ENCODE data around the gene LHX3.

LHX3 gene

GRCh38 chr9:136209786-136210185 lies 4.9 kb upstream of the LHX3 start:
- DNase-seq (ENCODE audit: extremely low read depth in 1 of 2, low read depth in 1 of 2), result no peak

DNA sequence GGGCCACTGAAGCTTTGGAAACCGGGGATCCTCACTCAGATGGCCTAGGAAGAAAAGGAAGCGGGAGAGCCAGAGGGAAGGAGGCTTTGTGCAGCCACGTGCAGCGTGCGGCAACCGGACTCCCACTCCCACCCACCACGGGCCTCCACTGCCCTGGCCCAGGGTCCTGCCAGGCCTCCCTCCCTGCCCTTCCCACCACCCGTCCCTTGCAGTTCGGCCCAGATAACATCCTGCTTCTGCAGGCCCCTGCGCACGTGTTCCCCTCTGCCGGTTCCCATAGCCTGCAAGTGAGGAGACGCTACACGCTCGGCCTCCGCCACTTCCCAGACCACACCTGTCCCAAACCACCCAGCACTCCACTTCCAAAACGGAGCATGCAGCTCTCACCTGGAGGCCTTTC lies 4.3 kb upstream of the LHX3 start:
- no peak for DNase-seq (ENCODE audit: extremely low read depth in 1 of 2, low read depth in 1 of 2)

DNA sequence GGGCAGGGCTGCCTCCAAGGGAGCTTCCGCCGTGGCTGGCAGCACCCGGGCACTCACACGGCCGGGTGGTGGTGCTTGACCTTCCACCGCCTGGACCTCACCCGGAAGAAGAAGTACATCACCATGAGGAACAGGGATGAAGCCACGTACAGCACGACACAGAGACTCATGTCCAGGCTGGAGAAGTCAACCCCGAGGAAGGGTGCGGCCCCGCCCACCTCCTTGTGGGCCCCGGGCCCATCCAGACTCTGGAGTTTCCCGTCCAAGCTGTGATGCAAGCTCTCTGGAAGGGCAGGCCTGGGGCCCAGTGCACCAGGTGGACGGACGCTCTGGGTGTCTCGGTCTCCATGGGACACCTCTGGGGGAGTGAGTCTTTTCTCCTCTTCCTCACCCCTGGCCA lies 3.7 kb upstream of the LHX3 start:
- no peak for DNase-seq (ENCODE audit: extremely low read depth in 1 of 2, low read depth in 1 of 2)

DNA sequence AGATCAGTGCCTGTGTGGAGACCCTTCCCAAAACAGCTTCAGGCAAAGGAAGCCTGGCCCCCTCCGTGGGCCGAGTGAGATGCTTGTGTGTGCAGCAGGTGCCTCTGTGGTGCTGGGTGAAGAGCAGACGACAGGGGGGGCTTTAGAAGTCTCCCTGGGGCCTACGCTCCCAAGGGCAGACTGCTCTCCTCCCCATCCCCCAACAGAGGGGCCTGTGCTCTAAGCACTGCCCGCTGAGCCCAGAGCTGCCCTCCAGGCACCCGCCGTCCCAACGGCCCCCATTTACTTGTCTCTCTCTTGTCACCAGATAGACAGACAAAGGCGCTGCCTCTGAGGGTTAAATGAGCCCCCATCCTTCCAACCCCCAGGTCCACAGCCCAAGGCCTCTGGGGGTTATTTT lies 2.7 kb upstream of the LHX3 start:
- DNase-seq (ENCODE audit: extremely low read depth in 1 of 2, low read depth in 1 of 2), result no peak

DNA sequence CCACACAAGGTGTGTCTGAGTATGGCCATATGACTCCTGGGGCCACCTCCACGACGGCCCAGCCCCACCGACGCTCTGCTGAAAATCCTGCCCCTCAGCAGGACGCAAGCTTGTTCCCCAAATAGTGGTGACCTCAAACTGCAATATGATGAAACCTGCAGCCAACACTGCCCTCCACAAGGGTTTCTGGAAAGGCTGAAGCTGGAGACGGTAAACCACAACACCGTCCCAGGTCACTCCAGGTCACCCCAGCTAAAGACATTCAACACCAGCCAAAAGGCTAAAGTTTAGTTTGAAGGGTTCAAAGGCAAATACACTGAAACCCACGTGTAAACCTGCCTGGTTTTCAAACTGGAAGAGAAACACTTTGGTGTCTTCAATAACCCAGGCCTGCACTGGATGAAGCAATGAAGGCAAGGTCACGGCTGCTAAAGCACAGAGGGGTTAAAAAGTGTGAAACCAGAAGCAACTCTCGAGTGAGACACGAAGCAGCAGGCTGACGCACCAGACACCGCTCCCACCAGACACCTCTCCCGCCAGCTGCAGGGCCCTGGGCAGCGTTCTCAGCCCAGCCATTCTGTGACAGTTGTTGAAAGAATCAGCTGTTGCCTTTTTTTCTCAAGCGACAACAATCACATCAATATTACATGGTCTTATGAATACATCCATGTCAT lies 1.8 kb upstream of the LHX3 start:
- no peak for DNase-seq (ENCODE audit: extremely low read depth in 1 of 2, low read depth in 1 of 2)

- DNase-seq (ENCODE audit: extremely low read depth in 1 of 2, low read depth in 1 of 2), result no peak
Measured at GRCh38 chr9:136205707-136205992, 722 bp upstream of the LHX3 start.

- no peak for DNase-seq (ENCODE audit: extremely low read depth in 1 of 2, low read depth in 1 of 2)
Measured at GRCh38 chr9:136204145-136204805, 653 bp downstream of the LHX3 start.

DNA sequence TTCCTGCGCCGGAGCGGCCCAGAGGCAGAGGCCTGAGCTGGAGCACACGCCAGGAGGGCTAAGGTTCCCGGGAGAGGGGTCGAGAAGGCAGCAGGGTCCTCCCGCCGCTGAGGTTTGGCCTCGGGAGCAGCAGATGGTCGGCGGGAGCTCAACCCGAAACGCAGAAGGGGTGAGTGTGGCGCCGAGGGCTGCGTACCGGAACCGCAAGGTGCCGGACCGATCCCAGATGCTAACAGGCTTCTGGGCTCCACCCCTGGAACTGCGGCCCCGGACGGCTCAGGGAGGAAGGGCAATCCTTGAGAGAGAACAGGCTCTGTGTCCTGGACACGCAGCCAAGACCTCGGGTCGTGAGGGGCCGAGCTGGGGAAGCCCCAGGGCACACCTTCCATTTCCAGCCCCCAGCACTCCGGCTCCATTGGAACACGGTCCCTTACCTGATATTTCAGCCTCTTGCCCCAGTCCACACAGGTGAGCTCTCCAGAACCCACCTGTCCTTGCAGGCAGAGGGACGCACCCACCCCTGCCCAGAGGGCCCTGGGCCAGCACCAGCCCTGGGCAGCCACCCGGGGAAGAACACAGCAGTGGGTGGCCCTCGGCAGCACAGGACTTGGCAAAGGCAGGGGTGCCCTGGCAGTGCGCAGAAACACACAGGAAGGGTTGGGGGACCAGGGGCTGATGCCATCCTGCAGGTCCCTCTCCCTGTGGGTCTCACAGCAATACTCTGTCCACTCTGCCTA lies 1.4 kb downstream of the LHX3 start:
- no peak for DNase-seq (ENCODE audit: extremely low read depth in 1 of 2, low read depth in 1 of 2)

GRCh38 chr9:136202454-136203407 lies 2.2 kb downstream of the LHX3 start:
- DNase-seq (ENCODE audit: extremely low read depth in 1 of 2, low read depth in 1 of 2), result no peak

DNA sequence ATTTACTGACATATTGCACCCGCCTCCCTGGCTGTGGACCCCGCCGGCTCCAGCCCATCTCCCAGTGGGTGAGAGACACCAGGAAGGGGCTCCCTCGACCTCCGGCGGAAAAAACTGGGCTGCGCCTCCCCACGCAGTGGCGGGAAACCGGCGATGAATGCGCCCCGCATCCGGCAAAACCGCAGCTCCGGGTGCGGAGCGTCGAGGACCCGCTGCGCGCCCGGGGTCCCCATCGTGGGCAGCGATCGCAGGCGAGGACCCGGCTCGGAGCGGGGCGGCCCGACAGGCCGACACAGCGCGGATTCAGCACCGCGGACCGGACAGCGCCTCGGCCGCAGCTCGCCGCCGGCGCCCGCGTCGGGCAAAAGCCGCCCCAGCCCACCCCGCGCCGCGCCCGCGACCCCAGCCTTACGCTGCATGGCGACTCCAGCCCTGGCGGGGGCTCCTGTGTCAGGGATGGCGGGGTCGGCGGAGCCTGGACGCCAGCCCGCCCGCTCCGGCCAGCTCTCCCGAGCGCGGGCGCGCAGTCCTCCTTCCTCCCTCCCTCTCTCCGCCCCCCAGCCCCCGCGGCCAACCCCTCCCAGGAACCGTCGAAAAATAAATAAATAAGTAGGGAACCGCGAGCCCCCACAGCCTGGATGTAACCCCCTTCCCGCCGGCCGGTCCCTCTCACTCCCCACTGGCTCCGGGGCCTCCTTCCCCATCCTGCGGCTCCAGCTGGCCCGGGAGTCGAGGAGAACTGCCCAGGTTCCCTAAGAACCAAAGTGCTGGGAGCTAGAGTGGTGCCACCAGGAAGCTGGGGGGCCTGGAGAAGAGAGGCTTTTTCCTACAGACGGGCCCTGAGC lies 3.1 kb downstream of the LHX3 start:
- no peak for DNase-seq (ENCODE audit: extremely low read depth in 1 of 2, low read depth in 1 of 2)

DNA sequence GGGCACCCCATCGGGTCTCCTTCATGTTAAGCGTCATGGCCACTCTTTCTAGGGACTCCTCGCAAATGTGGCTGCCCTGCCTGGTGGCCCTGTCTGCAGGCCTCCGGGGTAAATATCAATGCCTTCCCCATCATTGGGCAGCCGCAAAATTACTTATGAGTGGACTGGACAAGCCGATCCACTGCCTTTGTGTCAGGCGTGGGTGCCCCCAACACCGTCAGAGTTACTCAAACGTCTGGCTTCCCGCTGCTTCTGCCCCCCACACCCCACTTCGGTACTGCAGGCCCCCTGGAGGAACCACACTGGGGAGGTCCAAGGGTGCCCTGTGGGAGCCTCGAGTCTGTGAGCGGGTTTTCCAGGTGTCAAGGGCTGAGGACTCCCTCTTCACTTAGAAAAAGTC lies 3.8 kb downstream of the LHX3 start:
- DNase-seq (ENCODE audit: extremely low read depth in 1 of 2, low read depth in 1 of 2), result no peak

GRCh38 chr9:136200424-136200823 lies 4.5 kb downstream of the LHX3 start:
- no peak for DNase-seq (ENCODE audit: extremely low read depth in 1 of 2, low read depth in 1 of 2)

GRCh38 chr9:136199391-136200288 lies 5.3 kb downstream of the LHX3 start:
- no peak for DNase-seq (ENCODE audit: extremely low read depth in 1 of 2, low read depth in 1 of 2)

GRCh38 chr9:136198605-136199083 lies 6.3 kb downstream of the LHX3 start:
- no peak for DNase-seq (ENCODE audit: extremely low read depth in 1 of 2, low read depth in 1 of 2)

- no peak for DNase-seq (ENCODE audit: extremely low read depth in 1 of 2, low read depth in 1 of 2)
Measured at GRCh38 chr9:136197930-136198604, 6.9 kb downstream of the LHX3 start.

DNA sequence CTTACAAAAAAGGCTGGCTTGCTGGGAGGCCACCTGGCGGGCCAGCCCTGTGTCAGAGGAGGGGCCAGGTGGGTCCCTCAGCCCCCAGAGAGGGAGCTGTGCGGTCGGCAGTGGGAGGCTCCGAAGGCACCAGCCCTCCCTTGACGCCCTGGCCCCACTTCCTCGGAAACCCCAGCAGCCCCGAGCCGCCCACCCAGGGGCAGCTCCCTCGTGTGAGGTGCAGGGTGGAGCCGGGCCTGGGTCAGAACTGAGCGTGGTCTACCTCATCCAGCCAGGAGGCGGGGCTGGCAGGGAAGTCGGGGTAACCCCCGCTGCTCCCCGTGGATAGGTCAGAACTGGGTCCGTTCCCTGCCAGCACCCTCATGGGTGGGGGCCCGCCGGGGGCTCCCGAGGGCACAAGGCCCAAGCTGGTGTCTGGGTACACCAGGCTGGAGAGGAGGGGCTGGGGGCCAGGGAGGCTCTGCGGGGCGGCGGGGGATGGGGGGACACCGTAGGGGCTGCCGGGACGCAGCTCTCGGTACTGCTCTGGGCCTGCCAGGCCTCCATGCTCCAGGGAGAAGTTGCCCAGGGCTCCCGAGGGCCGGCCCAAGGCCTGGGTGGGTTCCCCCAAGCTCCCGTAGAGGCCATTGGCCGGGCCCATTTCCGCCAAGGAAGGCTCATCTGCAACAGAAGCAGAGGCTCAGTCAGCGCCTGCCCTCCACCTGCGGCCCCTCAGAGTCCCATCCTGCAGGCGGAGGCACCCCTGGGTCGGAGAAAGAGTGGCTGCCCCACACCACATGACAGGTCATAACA lies 7.6 kb downstream of the LHX3 start:
- DNase-seq (ENCODE audit: extremely low read depth in 1 of 2, low read depth in 1 of 2), result no peak

- DNase-seq (ENCODE audit: extremely low read depth in 1 of 2, low read depth in 1 of 2), result no peak
Measured at GRCh38 chr9:136196404-136197083, 8.4 kb downstream of the LHX3 start.

Measured in activated CD8-positive, alpha-beta memory T cell treated with anti-CD3 and anti-CD28 coated beads for 1 hour (primary cell).